PC-3 (cell line): ENCODE measurements around the gene SLC22A13.

Source experiments
- CTCF ChIP-seq: fragments of 300-600 bp; sonication (generic); conservative IDR thresholded peaks from 2 replicates; pipeline ENCODE4 v1.5.1; 2017; ENCODE audit warnings: antibody characterized with exemption, low read depth, mild to moderate bottlenecking, low read length
- EZH2phosphoT487 ChIP-seq: fragments of 300-600 bp; sonication (generic); IDR thresholded peaks from 2 replicates; pipeline ENCODE4 v1.6.1; 2018; ENCODE audit warnings: mild to moderate bottlenecking, antibody characterized with exemption, low read length, borderline replicate concordance

GRCh38 chr3:38226273-38226672 is 39.3 kb upstream of the SLC22A13 start:
- TF ChIP-seq CTCF (no peak), EZH2phosphoT487 (no peak)
